Liver (tissue), 9 donors: ENCODE data around the gene CENPX. TPM values are rescaled to one million over a fixed set of nuclear protein-coding genes. Genes with fewer than 3 reads are reported as not detected.

Source experiments
- DNase-seq: peaks from one replicate; pipeline ENCODE4 v3.0.0-alpha.2; 2017; ENCODE audit warnings: low spot score
- H3K27ac ChIP-seq, 2 donors: one replicate each; pipeline ENCODE4 v1.7.0; 2013; ENCODE audit warnings: inconsistent platforms in 2 of 2, low read length in 2 of 2, control low read depth in 1 of 2, low read depth in 1 of 2, mild to moderate bottlenecking in 1 of 2
- H3K27me3 ChIP-seq, 4 donors: one replicate each; pipeline versions ENCODE4 v1.6.1 to v1.7.0; 2013; ENCODE audit warnings: low read length in 3 of 4, inconsistent platforms in 1 of 4, mild to moderate bottlenecking in 1 of 4, moderate library complexity in 1 of 4; ENCODE audit not compliant: control insufficient read depth in 4 of 4, insufficient read depth in 4 of 4
- H3K36me3 ChIP-seq, 4 donors: one replicate each; pipeline versions ENCODE4 v1.6.1 to v1.7.0; 2013; ENCODE audit warnings: low read length in 3 of 4, mild to moderate bottlenecking in 3 of 4, low read depth in 1 of 4, moderate library complexity in 1 of 4; ENCODE audit not compliant: control insufficient read depth in 4 of 4, insufficient read depth in 3 of 4
- H3K4me1 ChIP-seq, 4 donors: one replicate each; pipeline versions ENCODE4 v1.6.1 to v1.7.0; 2013; ENCODE audit warnings: low read length in 3 of 4, mild to moderate bottlenecking in 3 of 4, moderate library complexity in 1 of 4; ENCODE audit not compliant: control insufficient read depth in 4 of 4, insufficient read depth in 4 of 4
- H3K4me3 ChIP-seq, 3 donors: one replicate each; pipeline versions ENCODE4 v1.6.1 to v1.7.0; 2013; ENCODE audit warnings: low read length in 3 of 3, control low read depth in 1 of 3, low read depth in 1 of 3, mild to moderate bottlenecking in 1 of 3
- H3K9ac ChIP-seq, 2 donors: one replicate each; pipeline ENCODE4 v1.7.0; 2013; ENCODE audit warnings: low read length in 2 of 2, mild to moderate bottlenecking in 2 of 2, moderate library complexity in 2 of 2, control low read depth in 1 of 2, low read depth in 1 of 2
- H3K9me3 ChIP-seq, 4 donors: one replicate each; pipeline versions ENCODE4 v1.6.1 to v1.7.0; 2013; ENCODE audit warnings: low read length in 3 of 4; ENCODE audit not compliant: control insufficient read depth in 4 of 4
- FOXA2 ChIP-seq: IDR thresholded peaks from 2 replicates; pipeline ENCODE4 v1.6.1; 2016; ENCODE audit warnings: antibody characterized with exemption
- GABPA ChIP-seq, 2 donors: IDR thresholded peaks in 1 of 2; conservative IDR thresholded peaks in 1 of 2; 2 replicates each; pipeline ENCODE4 v1.6.1; 2016; ENCODE audit warnings: antibody characterized with exemption in 2 of 2, mild to moderate bottlenecking in 1 of 2, moderate library complexity in 1 of 2
- HNF4A ChIP-seq, 2 donors: conservative IDR thresholded peaks; 2 replicates each; pipeline ENCODE4 v1.6.1; 2016; ENCODE audit warnings: antibody characterized with exemption in 2 of 2, mild to moderate bottlenecking in 2 of 2
- HNF4G ChIP-seq: IDR thresholded peaks from 2 replicates; pipeline ENCODE4 v1.6.1; 2016; ENCODE audit warnings: antibody characterized with exemption
- RAD21 ChIP-seq, 2 donors: IDR thresholded peaks; 2 replicates each; pipeline ENCODE4 v1.6.1; 2016; ENCODE audit warnings: antibody characterized with exemption in 2 of 2, mild to moderate bottlenecking in 2 of 2
- REST ChIP-seq: IDR thresholded peaks from 2 replicates; pipeline ENCODE4 v1.6.1; 2016; ENCODE audit warnings: antibody characterized with exemption, mild to moderate bottlenecking
- RXRA ChIP-seq, 2 donors: IDR thresholded peaks; 2 replicates each; pipeline ENCODE4 v1.6.1; 2017 to 2018; ENCODE audit warnings: antibody characterized with exemption in 2 of 2, mild to moderate bottlenecking in 1 of 2
- SP1 ChIP-seq: IDR thresholded peaks from 2 replicates; pipeline ENCODE4 v1.6.1; 2018; ENCODE audit warnings: antibody characterized with exemption, mild to moderate bottlenecking
- TAF1 ChIP-seq: conservative IDR thresholded peaks from 2 replicates; pipeline ENCODE4 v1.6.1; 2016; ENCODE audit warnings: antibody characterized with exemption, mild to moderate bottlenecking
- YY1 ChIP-seq: IDR thresholded peaks from 2 replicates; pipeline ENCODE4 v1.6.1; 2016; ENCODE audit warnings: antibody characterized with exemption, mild to moderate bottlenecking
- WGBS: extraction: QIAGEN DNeasy Blood & Tissue Kit; methylation state at CpG from one replicate; pipeline ENCODE4 v1.1.7; 2013; 5-methylcytosine and 5-hydroxymethylcytosine counted together
- polyA plus RNA-seq, 2 donors: library from polyadenylated mRNA; stranded (reverse) in 1 of 2; unstranded in 1 of 2; fragments of 200-250 nt in 1 of 2; fragments of >200 nt in 1 of 2; fragmentation: Nextera tagmentation in 1 of 2; extraction: Ambion mirVana in 1 of 2; gene quantifications; one replicate each; pipeline versions ENCODE4 v1.2.1 to v1.2.3, GENCODE V29; 2013 to 2015
- total RNA-seq, 2 donors: library from RNA; depleted of rRNA; stranded (reverse); fragments of >200 nt; gene quantifications; one replicate each; pipeline ENCODE4 v1.2.3, GENCODE V29; 2014
- TF ChIP-seq, protein P1 (sequence below): IDR thresholded peaks from 2 replicates; pipeline ENCODE4 v1.6.1; 2016; ENCODE audit warnings: antibody characterized with exemption
- TF ChIP-seq, protein P2 (sequence below): IDR thresholded peaks from 2 replicates; pipeline ENCODE4 v1.6.1; 2016; ENCODE audit warnings: antibody characterized with exemption
- donor health status: healthy.
- donor health status: healthy.
- donor health status: healthy.
- donor health status: healthy.
- donor health status: healthy.

The CENPX gene
- total and polyA plus RNA-seq, 4 donors: 22.5 to 83.9 (median 44.9) TPM

- WGBS: 21% methylated on average over 31 of the region's 31 CpGs
- Histone ChIP-seq H3K9ac (peak overlapping the region in 1 of 2 donors; percentile 5), H3K4me3 (no peak overlapping the region), H3K27me3 (no peaks in the 10 kb centered on the region), H3K9me3 (no peaks in the 10 kb centered on the region), H3K27ac (peak overlapping the region; percentile 10 to 45), H3K4me1 (peaks cover 12 to 32% (median 21%) of the 10 kb centered on the region in 4 donors), H3K36me3 (peaks cover 0 to 6% (median 2%) of the 10 kb centered on the region in 4 donors)
- TF ChIP-seq RXRA (IDR thresholded peaks at IDR 0.05) (peak; percentile 57 to 63), FOXA2 (no peak), HNF4G (no peak), REST (peak; percentile 52), HNF4A (conservative IDR thresholded peaks at IDR 0.05) (peak in 1 of 2 donors; percentile 48), RAD21 (IDR thresholded peaks at IDR 0.05) (peak in 1 of 2 donors; percentile 61), GABPA (IDR thresholded peaks at IDR 0.05 in 1 of 2, conservative IDR thresholded peaks at IDR 0.05 in 1 of 2) (peak in 1 of 2 donors; percentile 38), YY1 (peak; percentile 53), SP1 (peak; percentile 71)
- TF ChIP-seq, protein P1, sequence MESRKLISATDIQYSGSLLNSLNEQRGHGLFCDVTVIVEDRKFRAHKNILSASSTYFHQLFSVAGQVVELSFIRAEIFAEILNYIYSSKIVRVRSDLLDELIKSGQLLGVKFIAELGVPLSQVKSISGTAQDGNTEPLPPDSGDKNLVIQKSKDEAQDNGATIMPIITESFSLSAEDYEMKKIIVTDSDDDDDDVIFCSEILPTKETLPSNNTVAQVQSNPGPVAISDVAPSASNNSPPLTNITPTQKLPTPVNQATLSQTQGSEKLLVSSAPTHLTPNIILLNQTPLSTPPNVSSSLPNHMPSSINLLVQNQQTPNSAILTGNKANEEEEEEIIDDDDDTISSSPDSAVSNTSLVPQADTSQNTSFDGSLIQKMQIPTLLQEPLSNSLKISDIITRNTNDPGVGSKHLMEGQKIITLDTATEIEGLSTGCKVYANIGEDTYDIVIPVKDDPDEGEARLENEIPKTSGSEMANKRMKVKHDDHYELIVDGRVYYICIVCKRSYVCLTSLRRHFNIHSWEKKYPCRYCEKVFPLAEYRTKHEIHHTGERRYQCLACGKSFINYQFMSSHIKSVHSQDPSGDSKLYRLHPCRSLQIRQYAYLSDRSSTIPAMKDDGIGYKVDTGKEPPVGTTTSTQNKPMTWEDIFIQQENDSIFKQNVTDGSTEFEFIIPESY: no peak
- TF ChIP-seq, protein P2, sequence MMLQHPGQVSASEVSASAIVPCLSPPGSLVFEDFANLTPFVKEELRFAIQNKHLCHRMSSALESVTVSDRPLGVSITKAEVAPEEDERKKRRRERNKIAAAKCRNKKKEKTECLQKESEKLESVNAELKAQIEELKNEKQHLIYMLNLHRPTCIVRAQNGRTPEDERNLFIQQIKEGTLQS: no peak
- DNase-seq: peak; percentile 50
Measured at GRCh38 chr17:81991684-81992305, 30.9 kb downstream of the CENPX start.

DNA sequence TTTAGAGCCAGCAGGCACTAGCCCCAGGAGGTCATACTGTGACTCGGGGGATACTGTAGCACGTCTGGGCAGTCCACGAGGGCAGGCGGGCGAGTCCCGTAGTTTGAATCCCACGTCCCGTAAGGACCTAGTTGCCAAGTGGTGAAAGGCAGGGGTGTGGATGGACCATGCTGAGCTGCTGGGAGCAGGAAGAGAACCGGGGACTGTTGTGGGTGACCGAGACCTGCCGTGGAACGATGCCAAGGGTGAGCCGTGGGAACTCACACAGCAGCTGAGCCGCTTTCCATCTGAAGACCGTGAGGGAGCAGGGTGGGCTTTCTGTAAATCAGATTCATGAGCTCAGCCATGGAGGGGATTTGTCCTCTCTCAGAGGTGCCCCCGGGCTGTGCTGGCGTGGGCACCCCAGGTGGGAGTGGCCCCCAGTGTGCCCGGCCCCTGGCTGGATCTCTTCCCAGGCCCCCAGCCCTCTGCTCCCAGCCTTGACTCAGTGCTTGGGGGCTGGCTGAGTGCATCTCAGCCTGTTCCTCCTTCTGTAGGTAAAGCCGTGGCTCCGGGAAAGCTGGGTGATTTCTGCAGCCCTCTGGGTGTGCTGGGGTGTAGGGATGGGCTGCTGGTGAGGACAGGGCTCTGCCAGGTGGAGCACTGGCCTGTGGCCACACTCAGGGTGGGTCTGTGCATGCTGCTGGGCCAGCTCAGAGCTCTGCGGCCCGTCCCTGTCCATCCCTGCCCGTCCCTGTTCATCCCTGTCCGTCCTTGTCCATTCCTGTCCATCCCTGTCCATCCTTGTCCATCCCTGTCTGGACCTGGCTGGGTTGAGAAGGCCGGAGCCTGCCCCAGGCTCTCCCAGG lies 31.6 kb downstream of the CENPX start:
- H3K36me3 ChIP-seq: peaks cover 0 to 10% (median 5%) of the 10 kb centered on the region in 4 donors
- WGBS: 82% methylated on average over 25 of the region's 25 CpGs
- no peak overlapping the region for H3K9ac ChIP-seq

More for the DNA sequence above, 31.6 kb downstream of the CENPX start:
- Histone ChIP-seq H3K4me1 (peaks cover 12 to 32% (median 21%) of the 10 kb centered on the region in 4 donors), H3K27ac (peak overlapping the region; percentile 10 to 45), H3K4me3 (no peak overlapping the region), H3K9me3 (no peaks in the 10 kb centered on the region), H3K27me3 (no peaks in the 10 kb centered on the region)
- DNase-seq: no peak
- TF ChIP-seq YY1: no peak
- TF ChIP-seq RAD21 (IDR thresholded peaks at IDR 0.05): no peak
- no peak for TF ChIP-seq REST
- no peak for TF ChIP-seq TAF1
- TF ChIP-seq SP1: no peak
